HCEC 1CT (cell line): ENCODE data around the gene GINS1.
"Not testable (repeated sequence)": the region's sequence is repeated elsewhere in the genome, so short reads cannot be mapped to it uniquely, and the experiment has no call there.

Experiments used
- DNase-seq: peaks from one replicate; pipeline ENCODE4 v3.0.0-alpha.2; 2017

The GINS1 gene

GRCh38 chr20:25390538-25391528 lies 16.6 kb upstream of the GINS1 start, which contains the start of gene ABHD12:
ABHD12 (minus strand) TSS chr20:25390835; CDS start chr20:25390703, 132 bp downstream.
- DNase-seq, result peak; percentile 98

GRCh38 chr20:25394276-25394675 lies 13.2 kb upstream of the GINS1 start:
- DNase-seq, result no peak

GRCh38 chr20:25394996-25395395 lies 12.5 kb upstream of the GINS1 start:
- no peak for DNase-seq

GRCh38 chr20:25397096-25397495 lies 10.4 kb upstream of the GINS1 start:
- no peak for DNase-seq

GRCh38 chr20:25397821-25398220 lies 9.7 kb upstream of the GINS1 start:
- no peak for DNase-seq

DNA sequence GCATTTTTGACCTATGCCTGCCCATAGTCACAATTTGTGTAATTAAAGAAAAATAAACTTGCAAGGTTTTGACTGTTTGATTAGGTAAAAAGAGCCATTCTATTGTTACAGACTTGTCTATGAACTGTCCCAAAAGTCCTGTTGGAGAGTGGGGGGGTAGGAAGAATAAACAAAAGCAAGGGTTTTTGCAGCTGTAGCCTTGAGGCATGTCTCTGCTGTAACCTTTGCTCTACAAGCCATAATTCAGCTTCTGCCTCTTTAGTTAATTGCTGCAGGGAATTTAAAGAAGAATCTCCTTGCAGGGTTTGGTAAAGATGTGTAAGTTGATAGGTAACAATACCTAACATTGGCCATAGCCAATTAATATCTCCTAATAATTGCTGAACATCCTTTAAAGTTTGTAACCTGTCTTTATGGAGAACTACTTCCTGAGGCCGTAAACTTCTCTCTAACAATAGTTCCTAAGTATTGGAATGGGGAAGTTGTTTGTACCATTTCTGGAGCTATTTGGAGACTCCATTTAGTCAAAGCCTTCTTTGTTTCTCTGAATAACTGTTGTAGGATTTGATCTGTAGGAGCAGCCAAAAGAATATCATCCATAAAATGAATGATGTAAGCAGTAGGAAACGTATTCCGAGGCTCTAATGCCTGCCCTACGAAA lies 9.0 kb upstream of the GINS1 start:
- no peak for DNase-seq

GRCh38 chr20:25399037-25399430 lies 8.4 kb upstream of the GINS1 start:
- peak; percentile 74 for DNase-seq

- DNase-seq, result not testable (repeated sequence)
Observed at GRCh38 chr20:25400291-25400732, 7.2 kb upstream of the GINS1 start.

DNA sequence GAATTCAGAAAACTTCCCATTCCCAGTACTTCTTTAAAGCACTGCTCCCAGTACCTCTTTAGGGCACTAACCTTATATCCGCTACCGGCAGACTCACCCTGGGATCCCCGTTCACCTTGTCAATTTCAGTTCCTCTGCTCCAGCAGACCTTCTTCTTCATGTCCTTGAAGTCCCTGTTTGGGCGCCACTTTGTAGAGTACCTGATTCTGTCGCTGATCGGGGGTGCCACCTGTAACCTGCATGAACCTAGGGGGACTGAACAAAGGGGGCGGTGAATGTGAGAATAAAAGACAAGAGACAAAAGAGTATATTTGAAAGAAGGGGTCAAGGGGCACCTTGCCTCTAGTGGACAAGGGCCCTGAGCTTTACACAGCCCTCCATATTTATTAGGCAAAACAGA lies 4.9 kb upstream of the GINS1 start:
- no peak for DNase-seq

DNA sequence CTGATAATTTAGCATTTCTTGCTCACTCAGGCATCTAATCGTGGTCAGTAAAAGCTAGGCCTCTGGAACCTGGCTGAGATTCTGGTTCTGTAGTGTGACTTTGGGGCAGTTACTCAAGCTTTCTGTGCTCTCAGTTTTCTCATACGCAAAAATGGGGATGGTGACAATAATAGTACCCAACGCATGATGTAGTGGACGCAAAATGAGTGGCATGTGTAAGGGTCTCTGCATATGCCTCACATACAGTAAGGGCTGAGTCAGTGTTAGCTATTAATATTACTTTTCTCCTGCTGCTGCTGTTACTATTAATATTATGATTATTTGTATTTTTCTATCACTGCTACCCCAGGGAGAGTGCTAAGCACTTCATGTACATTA lies 686 bp downstream of the GINS1 start:
- no peak for DNase-seq

DNA sequence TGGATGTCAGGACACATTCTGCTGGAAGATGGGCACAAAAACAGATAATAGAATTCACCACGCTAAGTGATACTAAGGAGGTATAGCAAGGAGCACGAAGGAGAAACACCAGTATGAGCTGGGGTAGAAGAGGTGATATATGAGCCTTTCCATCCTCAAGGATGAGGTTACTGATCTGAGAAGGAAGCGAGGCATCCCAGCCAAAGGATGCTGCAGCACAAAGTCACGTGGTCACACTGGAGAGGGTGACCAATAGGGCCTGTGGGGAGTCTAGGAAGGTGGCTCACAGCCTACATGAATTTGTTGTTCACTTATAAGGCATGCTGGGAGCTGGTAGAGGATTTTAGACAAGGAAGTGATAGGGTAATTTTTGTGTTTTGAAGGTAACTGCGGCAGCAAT lies 1.4 kb downstream of the GINS1 start:
- DNase-seq, result no peak

DNA sequence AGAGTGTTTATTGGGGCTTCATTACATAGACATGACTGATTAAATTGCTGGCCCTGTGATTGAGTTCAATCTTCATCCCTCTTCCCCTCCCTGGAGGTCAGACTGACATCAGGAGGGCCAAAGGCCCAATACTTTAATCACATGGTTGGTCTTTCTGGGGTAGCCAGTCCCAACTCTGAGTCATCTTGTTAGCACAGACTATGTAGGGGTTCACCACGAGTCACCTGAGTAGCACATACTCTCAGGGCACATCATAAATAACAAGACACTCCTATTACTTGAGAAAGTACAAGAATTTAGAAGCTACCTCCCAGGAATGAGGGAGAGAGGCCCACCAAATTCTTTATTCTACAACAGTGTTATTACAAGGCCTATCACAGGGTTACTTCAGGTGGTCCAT lies 11.3 kb downstream of the GINS1 start:
- peak; percentile 33 for DNase-seq

- no peak for DNase-seq
Observed at GRCh38 chr20:25421102-25421501, 13.6 kb downstream of the GINS1 start.

DNA sequence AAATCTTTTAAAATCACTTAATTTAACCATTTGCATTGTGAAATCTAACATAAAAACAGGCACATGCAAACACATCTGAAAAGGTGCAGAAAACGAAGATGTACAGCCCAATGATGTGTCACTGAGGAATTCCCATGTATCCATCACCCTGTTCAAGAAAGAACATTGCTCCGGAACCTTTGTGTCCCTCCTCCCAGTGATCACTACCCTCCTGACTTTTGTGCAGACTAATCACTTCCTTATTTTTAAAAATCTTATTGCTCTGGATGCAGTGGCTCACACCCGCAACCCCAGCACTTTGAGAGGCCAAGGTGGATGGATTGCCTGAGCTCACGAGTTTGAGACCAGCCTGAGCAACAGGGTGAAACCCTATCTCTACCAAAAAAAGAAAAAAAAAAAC lies 14.6 kb downstream of the GINS1 start:
- DNase-seq, result no peak

DNA sequence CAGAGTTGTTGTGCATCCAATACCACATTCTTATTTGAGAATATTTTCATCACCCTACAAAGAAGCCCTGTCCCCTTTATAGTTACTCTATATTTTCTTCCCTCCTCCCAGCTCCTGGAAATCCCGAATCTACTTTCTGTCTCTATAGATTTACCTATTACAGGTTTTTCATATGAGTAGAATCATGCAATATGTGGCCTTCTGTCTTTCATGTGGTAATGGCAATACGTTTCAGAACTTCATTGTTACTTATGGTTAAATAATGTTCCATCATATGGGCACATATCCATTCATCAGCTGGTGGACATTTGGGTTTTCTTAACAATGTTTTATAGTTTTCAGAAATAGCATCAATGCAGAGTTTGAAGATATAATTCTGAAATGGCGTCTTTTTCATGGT lies 17.1 kb downstream of the GINS1 start:
- no peak for DNase-seq

DNA sequence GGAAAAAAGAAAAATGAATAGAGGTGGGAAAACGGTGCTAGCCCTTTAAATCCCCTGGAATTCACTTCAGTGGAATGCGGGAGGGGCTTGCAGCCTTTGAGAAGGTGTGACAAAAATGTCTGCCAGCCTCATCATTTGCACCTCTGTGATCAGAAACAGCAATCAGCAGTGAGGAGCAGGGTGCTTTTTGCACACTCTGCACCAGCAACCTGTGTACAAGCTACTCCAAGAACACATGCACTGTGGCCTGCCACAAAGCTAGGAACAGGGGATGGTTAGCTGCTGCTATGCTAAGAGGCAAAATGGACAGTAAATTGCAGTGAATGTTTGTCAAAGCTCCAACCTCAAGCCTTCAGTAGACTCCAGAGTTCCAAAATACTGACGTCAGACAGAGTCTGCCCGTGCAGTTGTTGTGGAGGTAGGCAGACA lies 29.7 kb downstream of the GINS1 start:
- DNase-seq, result no peak

DNA sequence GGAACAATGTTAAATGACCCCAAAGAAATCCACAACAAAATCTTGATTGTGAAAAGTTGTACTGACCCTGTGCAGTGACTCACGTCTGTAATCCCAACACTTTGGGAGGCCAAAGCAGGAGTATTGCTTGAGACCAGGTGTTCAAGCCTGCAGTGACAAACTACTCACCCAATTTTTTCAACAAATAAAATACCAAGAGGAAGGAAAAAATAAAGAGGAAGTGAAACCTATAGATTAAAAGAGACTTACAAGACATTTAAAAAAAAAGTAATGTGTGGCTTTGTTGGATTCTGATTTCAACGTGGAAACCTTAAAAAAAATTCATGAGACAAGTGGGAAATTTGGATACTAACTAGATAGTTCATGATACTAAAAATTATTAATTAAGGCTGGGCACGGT lies 31.9 kb downstream of the GINS1 start:
- no peak for DNase-seq

- DNase-seq, result no peak
Observed at GRCh38 chr20:25444556-25444955, 37.1 kb downstream of the GINS1 start.

GRCh38 chr20:25447671-25448070 lies 40.2 kb downstream of the GINS1 start:
- DNase-seq, result no peak

GRCh38 chr20:25452333-25452732 lies 44.9 kb downstream of the GINS1 start:
- no peak for DNase-seq

GRCh38 chr20:25453035-25453810 lies 45.8 kb downstream of the GINS1 start:
- no peak for DNase-seq

DNA sequence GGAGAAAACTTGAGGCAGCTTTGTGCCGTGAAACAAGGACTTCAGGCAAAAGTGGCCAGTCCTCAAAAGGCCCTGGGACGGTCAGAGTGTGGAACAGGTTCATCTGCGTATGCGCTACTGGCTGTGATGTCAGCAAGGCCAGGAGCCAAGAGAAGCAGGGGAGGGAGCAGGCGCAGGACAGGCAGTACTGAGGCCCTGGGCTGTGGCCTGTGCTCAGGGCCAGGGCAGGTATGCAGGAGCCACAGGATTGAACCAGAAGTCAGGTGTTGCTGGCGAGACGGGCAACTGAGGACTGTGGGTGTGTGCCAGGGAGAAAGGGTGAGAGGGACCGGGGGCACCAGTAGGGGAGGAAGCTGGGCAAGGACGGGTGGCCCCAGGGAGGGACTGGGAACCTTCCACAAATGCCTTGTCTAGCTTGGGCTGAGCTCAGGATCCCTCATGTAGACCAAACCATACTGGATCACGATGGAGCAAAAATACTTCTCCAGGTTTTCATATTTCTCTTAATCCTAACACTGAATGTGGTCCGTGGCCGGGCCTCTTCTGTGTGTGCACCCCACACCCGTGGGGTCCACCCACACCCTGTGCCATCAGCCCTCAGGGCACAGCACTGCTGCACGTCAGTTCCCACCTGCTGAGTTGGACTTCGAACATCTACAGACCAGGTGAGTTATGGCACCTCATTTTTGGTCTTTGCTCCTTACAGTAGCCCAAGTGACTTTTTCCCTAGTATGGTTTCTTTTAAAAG lies 46.9 kb downstream of the GINS1 start:
- no peak for DNase-seq
